HG03175 (cell line): ENCODE results near the gene NEK1.
"Not testable (repeated sequence)": the region's sequence is repeated elsewhere in the genome, so short reads cannot be mapped to it uniquely, and the experiment has no call there.

Experiments
- ATAC-seq: cut with Tn5 transposase; IDR thresholded peaks from one replicate; pipeline ENCODE4 v1.9.1; 2021; ENCODE audit warnings: mild to moderate bottlenecking, moderate library complexity; ENCODE audit not compliant: unreplicated experiment

NEK1 gene

GRCh38 chr4:169523796-169524195 is 88.6 kb downstream of the NEK1 start:
- ATAC-seq = no peak

- no peak for ATAC-seq
Measured at GRCh38 chr4:169510617-169511016, 101.8 kb downstream of the NEK1 start.

GRCh38 chr4:169506903-169507302 is 105.5 kb downstream of the NEK1 start:
- ATAC-seq = no peak

GRCh38 chr4:169499907-169500306 is 112.5 kb downstream of the NEK1 start:
- ATAC-seq = not testable (repeated sequence)

GRCh38 chr4:169494234-169494633 is 118.1 kb downstream of the NEK1 start:
- ATAC-seq = not testable (repeated sequence)

GRCh38 chr4:169493164-169493524 is 119.2 kb downstream of the NEK1 start:
- no peak for ATAC-seq

GRCh38 chr4:169492436-169493163 is 119.8 kb downstream of the NEK1 start:
- ATAC-seq = no peak

- no peak for ATAC-seq
Measured at GRCh38 chr4:169491211-169491610, 121.2 kb downstream of the NEK1 start.

- no peak for ATAC-seq
Measured at GRCh38 chr4:169489306-169489705, 123.1 kb downstream of the NEK1 start.

- peak; percentile 89 for ATAC-seq
Measured at GRCh38 chr4:169485791-169486742, 126.3 kb downstream of the NEK1 start.

- no peak for ATAC-seq
Measured at GRCh38 chr4:169485086-169485485, 127.3 kb downstream of the NEK1 start.

GRCh38 chr4:169484485-169484884 is 127.9 kb downstream of the NEK1 start:
- ATAC-seq = no peak

GRCh38 chr4:169464080-169464479 is 148.3 kb downstream of the NEK1 start:
- no peak for ATAC-seq

GRCh38 chr4:169460081-169460480 is 152.3 kb downstream of the NEK1 start:
- no peak for ATAC-seq

- ATAC-seq = no peak
Measured at GRCh38 chr4:169458575-169458974, 153.8 kb downstream of the NEK1 start.

GRCh38 chr4:169452644-169453043 is 159.7 kb downstream of the NEK1 start:
- not testable (repeated sequence) for ATAC-seq

GRCh38 chr4:169448935-169449334 is 163.4 kb downstream of the NEK1 start:
- ATAC-seq = not testable (repeated sequence)

- ATAC-seq = no peak
Measured at GRCh38 chr4:169446824-169447223, 165.6 kb downstream of the NEK1 start.

- no peak for ATAC-seq
Measured at GRCh38 chr4:169443748-169444147, 168.6 kb downstream of the NEK1 start.

GRCh38 chr4:169440446-169440845 is 171.9 kb downstream of the NEK1 start:
- ATAC-seq = no peak

GRCh38 chr4:169439244-169439643 is 173.1 kb downstream of the NEK1 start:
- no peak for ATAC-seq

GRCh38 chr4:169438057-169438480 is 174.3 kb downstream of the NEK1 start:
- peak; percentile 39 for ATAC-seq
